ENCODE measurements around the gene ZMYND8.
"Not testable (repeated sequence)": the region's sequence is repeated elsewhere in the genome, so short reads cannot be mapped to it uniquely, and the experiment has no call there.

The ZMYND8 gene

GRCh38 chr20:47356526-47357295, at the start of gene ZMYND8:
Gene ZMYND8, minus strand, starts transcription at chr20:47356699. Its CDS starts 29 bp downstream, at chr20:47356670.
- Histone ChIP-seq H3K36me3 (no peaks in the 10 kb centered on the region), H3K4me1 (peaks cover 23 to 100% (median 96%) of the 10 kb centered on the region in 4 donors), H3K4me3 (peak within 1 kb of the TSS in 1 of 2 donors; percentile 12), H3K9me3 (no peaks in the 10 kb centered on the region), H3K27me3 (no peaks in the 10 kb centered on the region), H3K27ac (peak within 1 kb of the TSS; percentile 84 to 97)
- intact Hi-C loops (cut with DNase I; ENCODE audit: low total_unique reads), result no loop called here
- peak; percentile 84 to 96 for DNase-seq
- TF ChIP-seq CTCF (IDR thresholded peaks at IDR 0.05), result no peak

- H3K27ac ChIP-seq, result no peak overlapping the region
- DNase-seq, result no peak
- intact Hi-C loops (cut with DNase I; ENCODE audit: low total_unique reads), result no loop called here
Measured at GRCh38 chr20:47405775-47406325, 49.4 kb upstream of the ZMYND8 start.

GRCh38 chr20:47400685-47401084, 44.2 kb upstream of the ZMYND8 start:
- no peak overlapping the region for H3K27ac ChIP-seq
- H3K27me3 ChIP-seq, result no peaks in the 10 kb centered on the region
- no peaks in the 10 kb centered on the region for H3K36me3 ChIP-seq
- TF ChIP-seq CTCF (IDR thresholded peaks at IDR 0.05), result no peak
- peaks cover 0 to 15% (median 0%) of the 10 kb centered on the region in 4 donors for H3K4me1 ChIP-seq
- intact Hi-C loops (cut with DNase I; ENCODE audit: low total_unique reads), result no loop called here
- no peak overlapping the region for H3K4me3 ChIP-seq
- no peaks in the 10 kb centered on the region for H3K9me3 ChIP-seq
- no peak for DNase-seq

More at GRCh38 chr20:47405775-47406325, 49.4 kb upstream of the ZMYND8 start:
- Histone ChIP-seq H3K4me1 (peaks cover 0 to 18% (median 11%) of the 10 kb centered on the region in 4 donors), H3K36me3 (no peaks in the 10 kb centered on the region), H3K4me3 (no peak overlapping the region), H3K27me3 (no peaks in the 10 kb centered on the region), H3K9me3 (no peaks in the 10 kb centered on the region)
- TF ChIP-seq CTCF (IDR thresholded peaks at IDR 0.05), result no peak

GRCh38 chr20:47397652-47398301, 41.3 kb upstream of the ZMYND8 start:
- no peak for TF ChIP-seq CTCF (IDR thresholded peaks at IDR 0.05)
- no peak overlapping the region for H3K4me3 ChIP-seq
- H3K27ac ChIP-seq, result peak overlapping the region in 1 of 2 donors; percentile 26
- peaks cover 0 to 15% (median 0%) of the 10 kb centered on the region in 4 donors for H3K4me1 ChIP-seq
- intact Hi-C loops (cut with DNase I; ENCODE audit: low total_unique reads), result no loop called here
- DNase-seq, result no peak
- no peaks in the 10 kb centered on the region for H3K27me3 ChIP-seq
- H3K9me3 ChIP-seq, result no peaks in the 10 kb centered on the region
- no peaks in the 10 kb centered on the region for H3K36me3 ChIP-seq

GRCh38 chr20:47396762-47397476, 40.4 kb upstream of the ZMYND8 start:
- Histone ChIP-seq H3K9me3 (no peaks in the 10 kb centered on the region), H3K27me3 (no peaks in the 10 kb centered on the region), H3K4me3 (no peak overlapping the region), H3K36me3 (no peaks in the 10 kb centered on the region), H3K4me1 (peaks cover 0 to 15% (median 0%) of the 10 kb centered on the region in 4 donors), H3K27ac (no peak overlapping the region)
- TF ChIP-seq CTCF (IDR thresholded peaks at IDR 0.05), result no peak
- intact Hi-C loops (cut with DNase I; ENCODE audit: low total_unique reads), result no loop called here
- no peak for DNase-seq

- intact Hi-C loops (cut with DNase I; ENCODE audit: low total_unique reads); DNase-seq: not testable (repeated sequence)
- peaks cover 0 to 15% (median 0%) of the 10 kb centered on the region in 4 donors for H3K4me1 ChIP-seq
Measured at GRCh38 chr20:47393796-47394514, 37.5 kb upstream of the ZMYND8 start.

More at GRCh38 chr20:47393796-47394514, 37.5 kb upstream of the ZMYND8 start:
- not testable (repeated sequence) for H3K27ac ChIP-seq, H3K27me3 ChIP-seq, H3K4me3 ChIP-seq, H3K36me3 ChIP-seq, H3K9me3 ChIP-seq
